ENCODE measurements around the gene OR2A12.
A peak's percentile ranks its signal among the peaks of the same experiment; 100 is the strongest.
"Not testable (repeated sequence)": the region's sequence is repeated elsewhere in the genome, so short reads cannot be mapped to it uniquely, and the experiment has no call there.

Gene OR2A12

DNA sequence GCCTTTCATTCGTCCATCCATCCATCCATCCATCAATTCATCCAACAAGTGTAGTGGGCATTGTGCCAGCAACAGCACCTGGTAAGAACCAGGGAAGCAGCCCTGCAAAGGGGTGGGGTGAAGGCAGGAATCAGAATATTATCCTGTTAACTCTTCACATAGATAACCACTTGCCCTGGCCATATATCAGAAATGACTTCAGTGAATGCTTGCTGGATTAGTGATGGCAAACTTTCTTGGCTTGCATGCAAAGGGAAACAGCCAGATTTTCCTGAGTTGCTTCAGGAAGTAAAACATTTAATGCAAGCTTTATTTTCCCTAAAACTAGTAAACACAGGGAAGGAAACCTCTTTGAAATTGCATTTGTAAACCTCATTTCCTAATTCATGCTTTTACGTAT lies 36.6 kb upstream of the OR2A12 start:
- no peaks in the 10 kb centered on the region for H3K9me3 Mint-ChIP-seq
- TF ChIP-seq CTCF (IDR thresholded peaks at IDR 0.05): no peak
- no peak overlapping the region for H3K4me3 Mint-ChIP-seq
- H3K27me3 Mint-ChIP-seq (ENCODE audit: low read depth, poor library complexity): peaks cover 3% of the 10 kb centered on the region
- H3K4me1 Mint-ChIP-seq: peaks cover 40% of the 10 kb centered on the region
- H3K36me3 Mint-ChIP-seq (ENCODE audit: low read depth): no peaks in the 10 kb centered on the region
- H3K27ac Mint-ChIP-seq: no peak overlapping the region
- no peak for DNase-seq

- TF ChIP-seq CTCF (IDR thresholded peaks at IDR 0.05): no peak
- no peaks in the 10 kb centered on the region for H3K36me3 Mint-ChIP-seq (ENCODE audit: low read depth)
Measured at GRCh38 chr7:144050093-144050492, 36.0 kb upstream of the OR2A12 start.

DNA sequence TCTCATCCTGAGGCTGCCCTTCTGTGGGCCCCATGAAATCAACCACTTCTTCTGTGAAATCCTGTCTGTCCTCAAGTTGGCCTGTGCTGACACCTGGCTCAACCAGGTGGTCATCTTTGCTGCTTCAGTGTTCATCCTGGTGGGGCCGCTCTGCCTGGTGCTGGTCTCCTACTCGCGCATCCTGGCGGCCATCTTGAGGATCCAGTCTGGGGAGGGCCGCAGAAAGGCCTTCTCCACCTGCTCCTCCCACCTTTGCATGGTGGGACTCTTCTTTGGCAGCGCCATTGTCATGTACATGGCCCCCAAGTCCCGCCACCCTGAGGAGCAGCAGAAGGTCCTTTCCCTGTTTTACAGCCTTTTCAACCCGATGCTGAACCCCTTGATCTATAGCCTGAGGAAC lies 35.2 kb upstream of the OR2A12 start:
- not testable (repeated sequence) for H3K36me3 Mint-ChIP-seq (ENCODE audit: low read depth); H3K27me3 Mint-ChIP-seq (ENCODE audit: low read depth, poor library complexity); H3K9me3 Mint-ChIP-seq; DNase-seq; H3K27ac Mint-ChIP-seq; H3K4me3 Mint-ChIP-seq
- peaks cover 40% of the 10 kb centered on the region for H3K4me1 Mint-ChIP-seq

More at GRCh38 chr7:144050093-144050492, 36.0 kb upstream of the OR2A12 start:
- H3K9me3 Mint-ChIP-seq: no peaks in the 10 kb centered on the region
- H3K27me3 Mint-ChIP-seq (ENCODE audit: low read depth, poor library complexity): peaks cover 3% of the 10 kb centered on the region
- H3K27ac Mint-ChIP-seq: no peak overlapping the region
- peaks cover 40% of the 10 kb centered on the region for H3K4me1 Mint-ChIP-seq
- H3K4me3 Mint-ChIP-seq: no peak overlapping the region
- no peak for DNase-seq

DNA sequence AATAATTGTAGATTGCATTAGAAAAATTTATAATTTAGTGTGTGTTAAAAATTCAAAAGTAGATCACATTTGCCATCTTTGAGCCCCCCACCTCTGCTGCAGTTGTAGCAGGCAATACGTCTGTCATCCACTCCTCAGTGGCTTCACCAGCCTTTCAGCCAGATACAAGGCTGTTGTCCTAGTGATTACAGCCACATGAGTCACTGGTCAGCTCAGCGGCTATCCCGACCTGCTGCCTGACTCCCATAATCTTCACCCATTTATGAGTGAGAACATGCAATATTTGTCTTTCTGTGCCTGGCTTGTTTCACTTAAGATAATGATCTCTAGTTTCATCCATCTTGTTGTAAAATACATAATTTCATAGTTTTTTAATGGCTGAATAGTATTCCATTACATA lies 28.1 kb upstream of the OR2A12 start:
- peaks cover 3% of the 10 kb centered on the region for H3K27me3 Mint-ChIP-seq (ENCODE audit: low read depth, poor library complexity)
- H3K9me3 Mint-ChIP-seq: peaks cover 7% of the 10 kb centered on the region
- no peak for TF ChIP-seq CTCF (IDR thresholded peaks at IDR 0.05)
- no peaks in the 10 kb centered on the region for H3K36me3 Mint-ChIP-seq (ENCODE audit: low read depth)
- no peak overlapping the region for H3K27ac Mint-ChIP-seq
- DNase-seq: no peak
- H3K4me1 Mint-ChIP-seq: no peaks in the 10 kb centered on the region
- H3K4me3 Mint-ChIP-seq: no peak overlapping the region

DNA sequence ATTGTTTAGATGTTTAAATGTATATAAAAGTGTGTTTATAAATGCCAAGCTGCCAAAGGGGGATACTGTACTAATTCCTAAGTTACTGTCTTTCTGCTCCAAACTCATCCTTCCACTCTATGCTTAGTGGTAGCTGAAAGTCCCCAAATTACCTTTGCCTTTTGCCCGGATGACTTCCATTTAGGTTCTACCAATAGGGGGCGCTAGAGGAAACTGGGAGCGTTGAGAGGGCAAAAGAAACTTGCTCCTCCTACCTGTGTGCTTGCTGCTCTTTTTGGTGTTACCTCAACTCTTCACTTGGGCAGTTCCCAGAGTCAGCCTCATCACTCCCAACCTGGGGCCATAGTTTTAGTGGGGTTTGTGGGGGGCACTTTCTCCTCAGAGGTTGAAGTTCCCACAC lies 22.4 kb upstream of the OR2A12 start:
- Mint-ChIP-seq H3K36me3 (ENCODE audit: low read depth) (no peaks in the 10 kb centered on the region), H3K9me3 (peaks cover 15% of the 10 kb centered on the region)

DNA sequence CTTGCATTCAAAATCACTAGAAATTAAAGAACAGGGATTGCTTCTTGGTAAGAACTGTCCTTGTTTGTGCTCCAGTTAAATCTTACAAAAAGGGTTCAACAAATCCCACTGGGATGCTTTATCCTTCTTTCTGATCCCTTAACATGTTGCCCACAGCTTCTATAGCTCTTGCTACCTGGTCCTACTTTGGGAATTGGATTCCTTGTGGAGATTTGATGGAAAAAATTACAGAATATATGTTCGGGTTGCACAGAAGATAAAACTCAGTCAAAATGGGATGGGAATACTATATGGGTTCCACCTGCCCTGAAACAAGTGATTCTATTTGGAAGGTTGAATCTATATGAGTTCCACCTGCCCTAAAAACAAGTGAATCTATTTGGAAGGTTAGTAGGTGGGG lies 16.6 kb upstream of the OR2A12 start, which contains the start of gene OR2A25:
TSS of gene OR2A25 (plus strand) at position 301 of the 400 bp plus-strand sequence. CDS start 4,409 bp downstream, outside the sequence.
- Mint-ChIP-seq H3K27ac (no peak within 1 kb of the TSS), H3K27me3 (ENCODE audit: low read depth, poor library complexity) (peaks cover 11% of the 10 kb centered on the region), H3K36me3 (ENCODE audit: low read depth) (no peaks in the 10 kb centered on the region), H3K4me1 (no peaks in the 10 kb centered on the region), H3K4me3 (no peak within 1 kb of the TSS), H3K9me3 (peaks cover 7% of the 10 kb centered on the region)
- DNase-seq: no peak
- TF ChIP-seq CTCF (IDR thresholded peaks at IDR 0.05): no peak

More for the DNA sequence above, 22.4 kb upstream of the OR2A12 start:
- peak; percentile 28 for TF ChIP-seq CTCF (IDR thresholded peaks at IDR 0.05)
- no peak for DNase-seq
- Mint-ChIP-seq H3K27ac (no peak overlapping the region), H3K4me3 (no peak overlapping the region), H3K27me3 (ENCODE audit: low read depth, poor library complexity) (peaks cover 3% of the 10 kb centered on the region), H3K4me1 (no peaks in the 10 kb centered on the region)

Measured in nephron progenitor cell (in vitro differentiated cells).